GM19351 (cell line): ENCODE data around the gene OR52N5.

Experiments used
- ATAC-seq: cut with Tn5 transposase; IDR thresholded peaks from one replicate; pipeline ENCODE4 v1.9.1; 2021; ENCODE audit warnings: mild to moderate bottlenecking, moderate library complexity; ENCODE audit not compliant: unreplicated experiment

The OR52N5 gene

DNA sequence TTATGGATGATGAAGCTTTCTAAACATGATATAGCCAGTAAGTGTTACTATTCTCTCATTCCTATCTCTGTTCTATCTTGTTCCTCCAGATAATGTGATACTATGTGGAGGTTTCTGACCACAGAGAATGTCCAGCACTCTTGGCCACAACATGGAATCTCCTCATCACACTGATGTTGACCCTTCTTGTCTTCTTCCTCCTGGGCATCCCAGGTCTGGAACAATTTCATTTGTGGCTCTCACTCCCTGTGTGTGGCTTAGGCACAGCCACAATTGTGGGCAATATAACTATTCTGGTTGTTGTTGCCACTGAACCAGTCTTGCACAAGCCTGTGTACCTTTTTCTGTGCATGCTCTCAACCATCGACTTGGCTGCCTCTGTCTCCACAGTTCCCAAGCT, 56.8 kb downstream of the OR52N5 start:
- ATAC-seq: no peak
